GM19397 (cell line): ENCODE measurements around the gene MIER3.

Source experiments
- ATAC-seq: cut with Tn5 transposase; IDR thresholded peaks from one replicate; pipeline ENCODE4 v1.9.1; 2021; ENCODE audit warnings: mild to moderate bottlenecking, moderate library complexity; ENCODE audit not compliant: unreplicated experiment

The MIER3 gene

GRCh38 chr5:56900395-56900794 lies 51.5 kb downstream of the MIER3 start:
- ATAC-seq, result no peak

DNA sequence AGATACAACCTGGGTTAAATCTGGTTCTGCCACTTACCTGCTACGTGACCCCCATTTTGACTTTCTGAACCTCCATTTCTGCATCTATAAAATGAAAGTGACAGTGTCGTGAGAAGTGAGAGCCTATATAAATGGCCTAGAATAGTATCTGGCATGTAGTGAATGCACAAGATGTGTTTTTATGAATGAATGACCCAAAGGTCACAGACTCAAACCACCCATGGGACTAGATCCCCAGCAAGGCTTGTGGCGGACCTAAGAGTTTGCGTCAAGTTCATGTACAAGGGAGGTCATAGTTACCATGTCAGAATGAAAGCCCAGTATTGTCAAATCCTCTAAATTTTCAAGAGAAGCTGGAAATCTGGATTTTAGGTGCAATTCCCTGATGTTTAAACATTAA lies 53.7 kb downstream of the MIER3 start:
- ATAC-seq, result no peak

DNA sequence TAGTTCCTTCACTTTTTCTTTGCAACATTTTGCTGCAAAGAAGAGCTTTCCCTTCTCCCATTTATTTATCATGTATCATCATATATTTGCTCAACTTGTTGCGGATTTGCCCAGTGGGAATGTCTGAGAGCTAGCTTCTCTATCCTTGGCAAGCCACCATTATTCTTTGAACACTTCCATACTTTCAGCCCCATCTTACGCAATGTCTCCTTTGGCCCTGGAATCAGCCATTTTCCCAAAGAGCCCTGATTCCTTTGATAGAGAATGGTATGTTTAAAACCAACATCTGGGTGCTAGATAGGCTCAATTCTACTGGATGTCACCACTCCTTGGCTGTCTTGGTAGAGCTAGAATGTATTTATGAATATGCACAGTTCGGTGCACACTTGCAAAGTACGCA lies 55.2 kb downstream of the MIER3 start:
- no peak for ATAC-seq

DNA sequence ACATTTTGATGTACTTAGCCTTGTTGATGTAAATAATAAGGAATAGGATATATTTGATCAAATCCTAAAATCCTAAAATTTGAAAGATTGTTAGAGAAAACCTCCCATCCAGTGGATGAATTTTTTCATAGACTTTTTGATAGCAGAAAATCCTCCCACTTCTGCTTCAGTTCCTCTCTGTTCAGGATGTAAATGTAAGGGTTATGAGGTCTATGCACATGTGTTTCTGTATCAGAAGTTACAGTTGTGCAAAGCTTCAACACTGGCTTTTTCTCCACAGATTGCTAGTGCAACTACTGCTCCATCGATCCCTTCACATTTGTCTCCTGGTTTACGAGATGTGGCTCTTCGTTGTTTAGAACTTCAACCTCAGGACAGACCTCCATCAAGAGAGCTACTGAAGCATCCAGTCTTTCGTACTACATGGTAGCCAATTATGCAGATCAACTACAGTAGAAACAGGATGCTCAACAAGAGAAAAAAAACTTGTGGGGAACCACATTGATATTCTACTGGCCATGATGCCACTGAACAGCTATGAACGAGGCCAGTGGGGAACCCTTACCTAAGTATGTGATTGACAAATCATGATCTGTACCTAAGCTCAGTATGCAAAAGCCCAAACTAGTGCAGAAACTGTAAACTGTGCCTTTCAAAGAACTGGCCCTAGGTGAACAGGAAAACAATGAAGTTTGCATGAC lies 58.5 kb downstream of the MIER3 start:
- ATAC-seq, result no peak

DNA sequence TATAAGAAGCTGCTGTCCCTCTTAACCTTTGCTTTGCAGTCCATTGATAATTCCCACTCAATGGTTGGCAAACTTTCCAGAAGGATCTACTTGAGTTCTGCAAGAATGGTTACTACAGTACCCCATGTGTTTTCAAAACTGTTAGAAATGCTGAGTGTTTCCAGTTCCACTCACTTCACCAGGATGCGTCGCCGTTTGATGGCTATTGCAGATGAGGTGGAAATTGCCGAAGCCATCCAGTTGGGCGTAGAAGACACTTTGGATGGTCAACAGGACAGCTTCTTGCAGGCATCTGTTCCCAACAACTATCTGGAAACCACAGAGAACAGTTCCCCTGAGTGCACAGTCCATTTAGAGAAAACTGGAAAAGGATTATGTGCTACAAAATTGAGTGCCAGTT lies 70.4 kb downstream of the MIER3 start:
- ATAC-seq, result no peak

DNA sequence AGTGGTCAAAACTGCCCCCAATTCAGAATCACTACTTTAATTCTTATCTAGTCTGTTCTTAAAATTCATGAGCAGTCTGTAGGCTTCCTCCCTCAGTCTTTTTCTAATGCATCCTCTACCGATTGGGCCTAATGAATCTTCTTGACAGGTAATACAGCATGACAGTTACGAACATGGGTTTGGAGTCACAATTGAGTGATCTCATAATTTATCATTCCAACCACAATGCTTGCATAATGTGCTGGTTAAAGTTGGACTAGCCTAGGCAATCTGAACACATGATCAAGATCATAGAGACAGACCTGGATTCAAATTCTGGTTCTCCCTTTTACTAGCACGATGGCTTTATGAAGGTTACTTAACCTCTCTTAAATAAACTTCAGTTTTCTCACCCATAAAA lies 75.6 kb downstream of the MIER3 start:
- no peak for ATAC-seq

DNA sequence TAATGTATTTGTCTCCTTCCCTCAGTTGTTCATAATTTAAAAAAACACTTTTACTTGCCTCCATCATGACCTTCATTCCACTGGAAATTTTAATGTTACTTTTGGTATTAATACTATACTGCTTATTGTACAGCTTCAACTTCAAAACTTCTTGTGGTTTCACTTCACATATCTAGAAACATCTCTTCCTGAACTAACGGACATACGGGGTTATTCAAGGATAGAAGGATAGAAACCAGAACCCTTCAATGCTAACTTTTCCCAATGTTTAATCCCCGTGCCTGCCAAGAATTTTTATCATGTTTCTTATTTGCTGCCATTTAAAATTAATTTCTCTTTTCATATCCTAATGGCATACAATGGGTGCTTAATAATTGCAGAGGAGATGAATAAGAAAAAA lies 78.9 kb downstream of the MIER3 start:
- ATAC-seq, result no peak

DNA sequence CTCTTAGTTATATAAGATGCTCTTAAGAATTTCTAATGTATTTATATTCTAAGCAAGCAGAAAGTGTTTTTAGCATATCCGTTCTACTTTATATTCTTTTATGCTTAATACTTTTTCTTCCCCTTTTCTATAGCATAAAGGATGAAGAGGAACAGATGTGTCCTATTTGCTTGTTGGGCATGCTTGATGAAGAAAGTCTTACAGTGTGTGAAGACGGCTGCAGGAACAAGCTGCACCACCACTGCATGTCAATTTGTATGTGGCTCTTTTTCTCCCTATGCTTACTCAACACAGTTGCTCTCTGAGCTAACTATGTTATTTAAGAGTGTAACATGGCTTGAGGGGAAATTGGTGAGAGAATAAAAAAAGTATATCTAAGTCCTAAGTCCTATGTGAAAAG lies 80.1 kb downstream of the MIER3 start:
- ATAC-seq, result no peak
